ENCODE data around the gene VPS4B. TPM values are rescaled to one million over a fixed set of nuclear protein-coding genes. Genes with fewer than 3 reads are reported as not detected.

The VPS4B gene
- total and polyA plus RNA-seq, 2 experiments from 2014 or later = 30.2 to 49.4 TPM

GRCh38 chr18:63457977-63458376 lies 35.7 kb upstream of the VPS4B start:
- H2AFZ ChIP-seq = no peak overlapping the region
- H3K36me3 Mint-ChIP-seq (ENCODE audit: low read depth) = no peaks in the 10 kb centered on the region
- peaks cover 5% of the 10 kb centered on the region for H3K27me3 Mint-ChIP-seq (ENCODE audit: insufficient read depth, low read depth, poor library complexity)

More at GRCh38 chr18:63457977-63458376, 35.7 kb upstream of the VPS4B start:
- H3K27me3 ChIP-seq (ENCODE audit: insufficient read depth) = no peaks in the 10 kb centered on the region
- TF ChIP-seq ZNF331 (CRISPR knock-in tag; IDR thresholded peaks at IDR 0.05; ENCODE audit: low read depth) = no peak
- TF ChIP-seq STAT1 (IDR thresholded peaks at IDR 0.05; ENCODE audit: unreplicated experiment) = no peak
- no peak for TF ChIP-seq ZNF114 (CRISPR knock-in tag; IDR thresholded peaks at IDR 0.05)
- no peak for TF ChIP-seq CTCF (conservative IDR thresholded peaks at IDR 0.05; ENCODE audit: low read depth in 2 of 2)
- TF ChIP-seq JUNB (IDR thresholded peaks at IDR 0.05; ENCODE audit: unreplicated experiment) = no peak
- TF ChIP-seq, protein P1, sequence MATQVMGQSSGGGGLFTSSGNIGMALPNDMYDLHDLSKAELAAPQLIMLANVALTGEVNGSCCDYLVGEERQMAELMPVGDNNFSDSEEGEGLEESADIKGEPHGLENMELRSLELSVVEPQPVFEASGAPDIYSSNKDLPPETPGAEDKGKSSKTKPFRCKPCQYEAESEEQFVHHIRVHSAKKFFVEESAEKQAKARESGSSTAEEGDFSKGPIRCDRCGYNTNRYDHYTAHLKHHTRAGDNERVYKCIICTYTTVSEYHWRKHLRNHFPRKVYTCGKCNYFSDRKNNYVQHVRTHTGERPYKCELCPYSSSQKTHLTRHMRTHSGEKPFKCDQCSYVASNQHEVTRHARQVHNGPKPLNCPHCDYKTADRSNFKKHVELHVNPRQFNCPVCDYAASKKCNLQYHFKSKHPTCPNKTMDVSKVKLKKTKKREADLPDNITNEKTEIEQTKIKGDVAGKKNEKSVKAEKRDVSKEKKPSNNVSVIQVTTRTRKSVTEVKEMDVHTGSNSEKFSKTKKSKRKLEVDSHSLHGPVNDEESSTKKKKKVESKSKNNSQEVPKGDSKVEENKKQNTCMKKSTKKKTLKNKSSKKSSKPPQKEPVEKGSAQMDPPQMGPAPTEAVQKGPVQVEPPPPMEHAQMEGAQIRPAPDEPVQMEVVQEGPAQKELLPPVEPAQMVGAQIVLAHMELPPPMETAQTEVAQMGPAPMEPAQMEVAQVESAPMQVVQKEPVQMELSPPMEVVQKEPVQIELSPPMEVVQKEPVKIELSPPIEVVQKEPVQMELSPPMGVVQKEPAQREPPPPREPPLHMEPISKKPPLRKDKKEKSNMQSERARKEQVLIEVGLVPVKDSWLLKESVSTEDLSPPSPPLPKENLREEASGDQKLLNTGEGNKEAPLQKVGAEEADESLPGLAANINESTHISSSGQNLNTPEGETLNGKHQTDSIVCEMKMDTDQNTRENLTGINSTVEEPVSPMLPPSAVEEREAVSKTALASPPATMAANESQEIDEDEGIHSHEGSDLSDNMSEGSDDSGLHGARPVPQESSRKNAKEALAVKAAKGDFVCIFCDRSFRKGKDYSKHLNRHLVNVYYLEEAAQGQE (IDR thresholded peaks at IDR 0.05; ENCODE audit: unreplicated experiment) = no peak
- no peak for TF ChIP-seq EZH2 (IDR thresholded peaks at IDR 0.05; ENCODE audit: low read depth, unreplicated experiment)
- TF ChIP-seq, protein P2, sequence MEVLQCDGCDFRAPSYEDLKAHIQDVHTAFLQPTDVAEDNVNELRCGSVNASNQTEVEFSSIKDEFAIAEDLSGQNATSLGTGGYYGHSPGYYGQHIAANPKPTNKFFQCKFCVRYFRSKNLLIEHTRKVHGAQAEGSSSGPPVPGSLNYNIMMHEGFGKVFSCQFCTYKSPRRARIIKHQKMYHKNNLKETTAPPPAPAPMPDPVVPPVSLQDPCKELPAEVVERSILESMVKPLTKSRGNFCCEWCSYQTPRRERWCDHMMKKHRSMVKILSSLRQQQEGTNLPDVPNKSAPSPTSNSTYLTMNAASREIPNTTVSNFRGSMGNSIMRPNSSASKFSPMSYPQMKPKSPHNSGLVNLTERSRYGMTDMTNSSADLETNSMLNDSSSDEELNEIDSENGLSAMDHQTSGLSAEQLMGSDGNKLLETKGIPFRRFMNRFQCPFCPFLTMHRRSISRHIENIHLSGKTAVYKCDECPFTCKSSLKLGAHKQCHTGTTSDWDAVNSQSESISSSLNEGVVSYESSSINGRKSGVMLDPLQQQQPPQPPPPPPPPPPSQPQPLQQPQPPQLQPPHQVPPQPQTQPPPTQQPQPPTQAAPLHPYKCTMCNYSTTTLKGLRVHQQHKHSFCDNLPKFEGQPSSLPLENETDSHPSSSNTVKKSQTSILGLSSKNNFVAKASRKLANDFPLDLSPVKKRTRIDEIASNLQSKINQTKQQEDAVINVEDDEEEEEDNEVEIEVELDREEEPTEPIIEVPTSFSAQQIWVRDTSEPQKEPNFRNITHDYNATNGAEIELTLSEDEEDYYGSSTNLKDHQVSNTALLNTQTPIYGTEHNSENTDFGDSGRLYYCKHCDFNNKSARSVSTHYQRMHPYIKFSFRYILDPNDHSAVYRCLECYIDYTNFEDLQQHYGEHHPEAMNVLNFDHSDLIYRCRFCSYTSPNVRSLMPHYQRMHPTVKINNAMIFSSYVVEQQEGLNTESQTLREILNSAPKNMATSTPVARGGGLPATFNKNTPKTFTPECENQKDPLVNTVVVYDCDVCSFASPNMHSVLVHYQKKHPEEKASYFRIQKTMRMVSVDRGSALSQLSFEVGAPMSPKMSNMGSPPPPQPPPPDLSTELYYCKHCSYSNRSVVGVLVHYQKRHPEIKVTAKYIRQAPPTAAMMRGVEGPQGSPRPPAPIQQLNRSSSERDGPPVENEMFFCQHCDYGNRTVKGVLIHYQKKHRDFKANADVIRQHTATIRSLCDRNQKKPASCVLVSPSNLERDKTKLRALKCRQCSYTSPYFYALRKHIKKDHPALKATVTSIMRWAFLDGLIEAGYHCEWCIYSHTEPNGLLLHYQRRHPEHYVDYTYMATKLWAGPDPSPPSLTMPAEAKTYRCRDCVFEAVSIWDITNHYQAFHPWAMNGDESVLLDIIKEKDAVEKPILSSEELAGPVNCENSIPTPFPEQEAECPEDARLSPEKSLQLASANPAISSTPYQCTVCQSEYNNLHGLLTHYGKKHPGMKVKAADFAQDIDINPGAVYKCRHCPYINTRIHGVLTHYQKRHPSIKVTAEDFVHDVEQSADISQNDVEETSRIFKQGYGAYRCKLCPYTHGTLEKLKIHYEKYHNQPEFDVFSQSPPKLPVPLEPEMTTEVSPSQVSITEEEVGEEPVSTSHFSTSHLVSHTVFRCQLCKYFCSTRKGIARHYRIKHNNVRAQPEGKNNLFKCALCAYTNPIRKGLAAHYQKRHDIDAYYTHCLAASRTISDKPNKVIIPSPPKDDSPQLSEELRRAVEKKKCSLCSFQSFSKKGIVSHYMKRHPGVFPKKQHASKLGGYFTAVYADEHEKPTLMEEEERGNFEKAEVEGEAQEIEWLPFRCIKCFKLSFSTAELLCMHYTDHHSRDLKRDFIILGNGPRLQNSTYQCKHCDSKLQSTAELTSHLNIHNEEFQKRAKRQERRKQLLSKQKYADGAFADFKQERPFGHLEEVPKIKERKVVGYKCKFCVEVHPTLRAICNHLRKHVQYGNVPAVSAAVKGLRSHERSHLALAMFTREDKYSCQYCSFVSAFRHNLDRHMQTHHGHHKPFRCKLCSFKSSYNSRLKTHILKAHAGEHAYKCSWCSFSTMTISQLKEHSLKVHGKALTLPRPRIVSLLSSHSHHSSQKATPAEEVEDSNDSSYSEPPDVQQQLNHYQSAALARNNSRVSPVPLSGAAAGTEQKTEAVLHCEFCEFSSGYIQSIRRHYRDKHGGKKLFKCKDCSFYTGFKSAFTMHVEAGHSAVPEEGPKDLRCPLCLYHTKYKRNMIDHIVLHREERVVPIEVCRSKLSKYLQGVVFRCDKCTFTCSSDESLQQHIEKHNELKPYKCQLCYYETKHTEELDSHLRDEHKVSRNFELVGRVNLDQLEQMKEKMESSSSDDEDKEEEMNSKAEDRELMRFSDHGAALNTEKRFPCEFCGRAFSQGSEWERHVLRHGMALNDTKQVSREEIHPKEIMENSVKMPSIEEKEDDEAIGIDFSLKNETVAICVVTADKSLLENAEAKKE (CRISPR knock-in tag; IDR thresholded peaks at IDR 0.05) = no peak
- TF ChIP-seq POLR2AphosphoS5 (IDR thresholded peaks at IDR 0.05; ENCODE audit: low read depth) = no peak
- no peak for TF ChIP-seq EZH2phosphoT487 (IDR thresholded peaks at IDR 0.05; ENCODE audit: unreplicated experiment)
- TF ChIP-seq CREB1 (CRISPR knock-in tag; IDR thresholded peaks at IDR 0.05; ENCODE audit: low read depth) = no peak
- no peak for TF ChIP-seq NANOG (IDR thresholded peaks at IDR 0.05; ENCODE audit: borderline replicate concordance)
- TF ChIP-seq ETS1 (IDR thresholded peaks at IDR 0.05) = no peak
- no peak overlapping the region for H3K4me2 ChIP-seq
- H4K20me1 ChIP-seq (replicated peaks; ENCODE audit: insufficient read depth) = no peaks in the 10 kb centered on the region
- H3K9me3 Mint-ChIP-seq = no peaks in the 10 kb centered on the region
- peaks cover 10% of the 10 kb centered on the region for H3K4me1 Mint-ChIP-seq
- no peak overlapping the region for H3K4me3 ChIP-seq
- no peaks in the 10 kb centered on the region for H3K4me1 ChIP-seq (ENCODE audit: insufficient read depth)
- H3K36me3 ChIP-seq (ENCODE audit: insufficient read depth) = no peaks in the 10 kb centered on the region
- H3K27ac ChIP-seq (ENCODE audit: low read depth) = no peak overlapping the region
- H3K27ac Mint-ChIP-seq = no peak overlapping the region
- no peak overlapping the region for H3K4me3 Mint-ChIP-seq
- no peaks in the 10 kb centered on the region for H3K79me2 ChIP-seq (replicated peaks; ENCODE audit: insufficient read depth)
- DNase-seq (ENCODE audit: low spot score) = no peak
- H3F3A ChIP-seq (replicated peaks; ENCODE audit: low read depth) = no peaks in the 10 kb centered on the region
- ATAC-seq = no peak
- peaks cover 6% of the 10 kb centered on the region; the same call in 1 of the 2 replicates for H3K9me2 ChIP-seq (ENCODE audit: insufficient read depth)

Measured in GM23338 (cell line).